NCI-H2196 (cell line): ENCODE measurements around the gene GAPT.
"Not testable (repeated sequence)": the region's sequence is repeated elsewhere in the genome, so short reads cannot be mapped to it uniquely, and the experiment has no call there.

Experiments used
- DNase-seq: peaks from one replicate; lab custom pipeline; 2025; ENCODE audit not compliant: unreplicated experiment; lab: John Stamatoyannopoulos, UW

The GAPT gene

DNA sequence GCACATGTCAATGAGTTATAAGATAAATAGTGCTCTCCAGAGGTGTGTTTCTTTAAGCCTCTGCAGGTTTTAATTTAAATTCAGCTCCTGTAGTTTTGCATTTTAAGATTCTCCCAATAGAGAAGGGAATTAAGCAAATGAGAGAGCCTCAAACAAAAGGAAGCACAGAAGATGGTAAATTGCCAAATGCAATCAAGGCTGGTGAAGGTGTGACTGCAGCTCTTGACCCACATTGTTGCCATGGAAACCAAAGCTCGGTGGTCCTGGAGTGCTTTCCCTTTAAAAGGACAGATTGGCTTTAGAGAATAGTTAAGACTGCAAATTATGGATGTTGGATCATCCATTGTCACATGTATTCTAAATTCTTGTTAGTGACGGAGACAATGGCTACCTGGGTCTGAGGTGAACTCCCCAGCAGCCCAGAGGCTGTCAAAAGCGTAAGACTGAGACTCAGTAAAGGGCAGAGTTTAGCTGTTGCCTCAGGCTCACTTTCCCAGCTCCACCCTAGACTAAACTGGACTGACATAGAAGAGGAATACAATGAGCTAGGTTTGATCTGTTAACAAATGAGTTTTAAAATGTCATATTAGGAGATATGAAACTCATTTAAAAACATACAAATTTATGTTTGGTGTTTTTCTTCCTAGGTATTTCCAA lies 12.3 kb downstream of the GAPT start:
- no peak for DNase-seq

DNA sequence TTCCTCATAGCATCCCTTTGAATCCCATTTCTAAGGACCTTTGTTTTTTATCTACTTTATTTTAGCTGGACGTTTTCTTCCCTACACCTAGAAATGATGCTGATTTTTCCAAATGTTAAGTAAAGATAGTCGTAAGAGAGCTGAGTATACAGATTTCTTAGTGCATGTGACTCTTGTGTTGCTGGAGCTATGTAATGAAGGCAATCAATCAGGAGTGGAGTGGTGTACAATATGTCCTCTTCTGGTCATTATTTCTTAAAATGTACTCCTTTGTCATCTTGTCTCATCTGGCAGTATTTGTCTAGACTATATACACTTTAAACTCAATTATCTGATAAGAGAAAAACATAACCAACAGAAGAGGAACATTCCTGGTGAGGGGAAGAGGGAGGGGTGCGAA lies 13.5 kb downstream of the GAPT start:
- no peak for DNase-seq

GRCh38 chr5:58505502-58505901 lies 14.3 kb downstream of the GAPT start:
- no peak for DNase-seq

- no peak for DNase-seq
These were observed 14.9 kb downstream of the GAPT start for GRCh38 chr5:58505971-58506640.

GRCh38 chr5:58507715-58508114 lies 16.5 kb downstream of the GAPT start:
- no peak for DNase-seq

DNA sequence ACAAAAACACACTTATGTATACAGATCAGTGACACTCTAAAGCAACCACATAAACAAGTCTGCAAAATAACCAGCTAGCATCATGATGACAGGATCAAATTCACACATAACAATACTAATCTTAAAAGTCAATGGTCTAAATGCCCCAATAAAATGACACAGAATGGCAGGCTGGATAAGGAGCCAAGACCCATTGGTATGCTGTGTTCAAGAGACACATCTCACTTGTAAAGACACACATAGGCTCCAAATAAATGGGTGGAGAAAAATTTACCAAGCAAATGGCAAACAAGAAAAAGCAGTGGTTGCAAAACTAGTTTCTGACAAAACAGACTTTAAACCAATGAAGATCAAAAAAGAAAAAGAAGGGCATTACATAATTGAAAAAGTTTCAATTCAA lies 26.0 kb downstream of the GAPT start:
- no peak for DNase-seq

- no peak for DNase-seq
These were observed 32.7 kb downstream of the GAPT start for GRCh38 chr5:58523956-58524355.

DNA sequence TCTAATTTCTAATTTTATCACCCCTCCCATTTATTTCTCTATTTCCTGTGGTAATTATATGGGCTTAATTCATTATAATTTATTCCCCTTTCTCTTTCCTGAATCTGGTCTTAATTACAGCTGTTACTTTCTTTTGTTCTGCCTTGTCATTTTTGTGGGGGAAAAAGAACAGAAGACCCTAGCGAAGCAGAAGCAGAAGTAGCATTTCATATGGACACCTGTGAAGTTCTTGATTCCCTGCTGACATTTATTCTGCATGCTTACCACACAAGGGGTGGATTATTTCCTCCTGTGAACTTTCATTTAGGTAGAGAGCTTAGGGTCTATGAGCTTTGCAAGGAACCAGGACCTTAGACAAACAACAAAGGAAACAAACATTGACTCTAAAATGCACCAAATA lies 33.3 kb downstream of the GAPT start:
- no peak for DNase-seq

- no peak for DNase-seq
These were observed 39.8 kb downstream of the GAPT start for GRCh38 chr5:58530942-58531490.

GRCh38 chr5:58541935-58542334 lies 50.7 kb downstream of the GAPT start:
- DNase-seq = not testable (repeated sequence)

DNA sequence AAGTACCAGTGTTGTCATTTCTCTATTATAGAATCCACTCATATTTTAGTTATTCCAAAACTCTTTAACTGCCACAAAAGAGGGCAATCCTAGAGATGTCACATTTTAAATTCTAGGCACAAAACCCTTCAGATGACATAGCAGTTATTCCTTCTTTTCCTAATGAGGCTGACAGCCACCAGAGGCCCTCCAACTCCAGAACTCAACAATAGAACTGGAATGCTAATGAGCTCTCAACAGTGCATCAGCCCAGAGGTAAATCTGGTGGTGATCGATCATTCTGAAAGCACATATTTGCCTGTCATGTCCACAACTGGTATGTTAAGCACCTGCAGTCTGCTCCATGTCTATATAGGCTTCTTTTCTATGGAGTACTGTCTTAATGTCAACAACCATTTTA lies 51.5 kb downstream of the GAPT start:
- no peak for DNase-seq

GRCh38 chr5:58543723-58544122 lies 52.5 kb downstream of the GAPT start:
- DNase-seq = no peak

DNA sequence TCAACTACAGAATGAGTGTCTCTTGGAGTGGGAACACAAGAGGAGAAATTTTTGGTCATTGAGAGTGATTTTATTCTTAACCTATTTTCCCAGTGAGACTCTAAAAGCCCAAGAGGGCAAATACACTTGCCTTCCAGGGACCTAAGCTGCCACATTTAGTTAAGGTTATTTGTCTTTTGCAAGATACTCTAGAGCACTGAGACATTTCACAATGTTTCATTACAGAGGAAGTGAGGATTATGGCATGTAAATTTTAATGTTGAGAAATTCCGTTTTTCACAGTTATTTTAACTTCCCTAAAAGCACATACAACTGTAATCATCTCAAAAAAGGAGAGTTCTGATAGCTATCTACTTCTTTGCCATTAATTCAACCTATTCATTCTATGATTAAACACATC lies 53.0 kb downstream of the GAPT start:
- DNase-seq = no peak

GRCh38 chr5:58544926-58545325 lies 53.7 kb downstream of the GAPT start:
- DNase-seq = no peak

- no peak for DNase-seq
These were observed 54.7 kb downstream of the GAPT start for GRCh38 chr5:58545912-58546311.
